GM21786 (cell line): ENCODE results near the gene PAQR7.

Experiments used
- ATAC-seq: cut with Tn5 transposase; IDR thresholded peaks from one replicate; pipeline ENCODE4 v1.9.1; 2021; ENCODE audit not compliant: unreplicated experiment

The PAQR7 gene

DNA sequence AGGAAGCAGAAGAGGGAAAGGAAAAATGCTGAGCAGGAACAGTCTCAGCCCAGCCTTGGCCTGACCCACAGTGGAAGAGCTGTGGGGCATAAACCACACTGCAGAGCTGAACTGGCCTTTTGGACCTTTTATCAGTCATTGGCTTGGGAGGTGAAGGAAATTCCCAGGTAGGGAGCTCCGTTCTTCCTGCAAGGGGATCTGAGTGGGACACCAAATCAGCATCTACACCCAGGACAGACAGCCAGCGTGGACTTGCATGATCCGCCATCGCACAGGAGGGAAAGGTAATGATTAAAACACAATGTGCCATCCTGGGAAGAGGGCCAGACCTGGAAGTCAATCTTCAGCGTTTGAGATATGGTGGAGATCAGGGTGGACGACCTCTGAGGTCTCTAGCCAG is 56.9 kb downstream of the PAQR7 start:
- no peak for ATAC-seq

GRCh38 chr1:25817840-25818501 is 57.5 kb downstream of the PAQR7 start:
- no peak for ATAC-seq

DNA sequence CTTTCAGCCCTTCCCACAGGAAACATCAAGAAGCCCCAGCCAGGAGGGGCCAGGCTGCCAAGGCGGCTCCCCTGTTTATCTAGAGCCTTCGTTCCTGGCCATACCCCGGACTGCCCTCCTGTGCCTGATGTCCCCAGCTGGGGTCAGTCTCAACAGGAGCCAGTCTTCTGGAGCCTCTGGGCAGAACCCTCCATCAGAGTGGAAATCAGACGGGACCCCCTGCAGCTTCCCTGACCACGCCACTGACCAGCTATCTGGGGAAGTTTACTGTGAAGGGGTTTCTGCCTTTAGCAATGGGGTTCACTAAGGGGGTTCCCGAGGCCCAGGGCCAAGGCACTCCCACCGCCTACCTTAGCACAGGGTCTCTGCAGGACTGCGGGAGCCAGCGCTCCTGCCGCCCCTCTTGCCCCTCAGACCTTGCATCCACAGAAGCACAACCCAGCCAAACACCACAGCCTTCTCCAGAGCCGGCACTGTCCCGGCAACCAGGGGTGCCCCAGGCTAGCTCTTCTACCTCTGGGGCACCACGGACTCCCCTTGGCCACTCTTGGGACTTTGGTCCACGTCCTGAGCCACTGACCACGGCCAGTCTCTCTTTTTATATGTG is 59.3 kb downstream of the PAQR7 start:
- ATAC-seq, result no peak

DNA sequence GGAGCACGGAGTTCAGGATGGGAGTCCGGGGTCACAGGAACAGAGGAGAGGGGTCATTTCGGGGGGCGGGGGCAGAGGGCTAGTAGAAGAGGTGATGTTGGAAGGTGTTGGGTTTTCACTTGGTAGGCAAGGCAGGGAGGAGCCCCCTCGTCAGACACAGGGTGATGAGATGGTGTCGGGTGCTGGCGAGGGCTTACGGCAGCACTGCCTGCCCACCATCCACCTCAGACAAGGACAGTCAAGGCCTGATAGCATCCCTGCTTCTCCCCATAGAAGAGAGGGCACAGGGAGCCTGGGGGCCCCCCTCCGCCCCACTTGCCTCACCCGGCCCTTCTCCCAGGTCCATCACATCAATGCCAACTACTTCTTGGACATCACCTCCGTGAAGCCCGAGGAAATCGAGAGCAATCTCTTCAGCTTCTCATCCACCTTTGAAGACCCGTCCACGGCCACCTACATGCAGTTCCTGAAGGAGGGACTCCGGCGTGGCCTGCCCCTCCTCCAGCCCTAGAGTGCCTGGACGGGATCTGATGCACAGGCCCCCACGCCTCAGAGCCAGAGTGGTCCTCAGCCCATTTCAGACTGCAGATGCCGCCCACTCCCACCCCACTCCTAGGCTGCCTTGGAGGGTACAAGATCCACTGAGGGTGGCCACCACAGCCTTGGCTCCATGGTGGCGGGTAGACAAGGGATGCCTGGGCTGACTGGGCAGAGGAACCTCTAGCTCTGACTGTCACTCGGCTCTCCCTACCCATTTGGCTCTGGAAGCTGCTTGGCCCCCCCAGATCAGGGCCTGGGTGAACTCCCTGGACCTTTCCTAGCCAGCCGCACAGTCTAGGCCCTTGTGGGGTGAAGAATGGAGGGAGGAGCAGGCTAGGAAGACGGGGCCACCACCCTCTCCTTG is 60.0 kb downstream of the PAQR7 start:
- ATAC-seq, result no peak

- no peak for ATAC-seq
Observed at GRCh38 chr1:25814549-25815087, 60.9 kb downstream of the PAQR7 start.

GRCh38 chr1:25813734-25814471 is 61.6 kb downstream of the PAQR7 start:
- no peak for ATAC-seq

GRCh38 chr1:25813071-25813733 is 62.3 kb downstream of the PAQR7 start:
- ATAC-seq, result no peak
